Measurements from ENCODE around the gene CDH18.

DNA sequence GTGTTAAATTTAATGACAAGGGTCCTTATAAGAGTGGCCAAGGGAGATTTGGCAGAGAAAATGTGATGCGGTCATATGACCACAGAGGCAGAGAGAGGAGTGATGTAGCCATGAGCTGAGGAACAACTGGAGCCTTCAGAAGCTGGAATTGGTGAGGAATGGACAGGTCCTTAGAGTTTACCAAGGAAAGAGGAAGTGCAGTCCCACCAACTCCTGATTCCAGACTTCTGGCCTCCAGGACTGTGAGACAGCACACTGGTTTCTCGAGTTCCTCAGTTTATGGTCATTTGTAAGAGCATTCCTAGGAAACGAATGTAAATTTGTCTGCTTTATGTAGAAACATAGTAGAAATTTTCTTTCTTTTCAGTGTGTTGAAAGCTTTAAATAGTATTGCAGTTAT lies 410.1 kb downstream of the CDH18 start:
- TF ChIP-seq CTCF (IDR thresholded peaks at IDR 0.05) (no peak), POLR2A (IDR thresholded peaks at IDR 0.05) (no peak)

Data from body of pancreas (tissue), 4 donors.